Measurements from ENCODE around the gene SGCD.

Gene SGCD

GRCh38 chr5:156534906-156535485 is 208.0 kb downstream of the SGCD start:
- no peak for TF ChIP-seq ZEB2 (tag by site-specific recombination; IDR thresholded peaks at IDR 0.05)
- no peak for TF ChIP-seq ZNF121 (tag by site-specific recombination; IDR thresholded peaks at IDR 0.05)
- no peak for TF ChIP-seq PRDM6 (tag by site-specific recombination; IDR thresholded peaks at IDR 0.05)
- no peak for TF ChIP-seq ZNF747 (tag by site-specific recombination; IDR thresholded peaks at IDR 0.05)
- no peak for TF ChIP-seq OVOL3 (tag by site-specific recombination; IDR thresholded peaks at IDR 0.05)
- TF ChIP-seq ZBTB26 (tag by site-specific recombination; optimal IDR thresholded peaks at IDR 0.05), result no peak
- no peak for TF ChIP-seq ZFHX2 (tag by site-specific recombination; conservative IDR thresholded peaks at IDR 0.05)
- TF ChIP-seq ZNF280D (tag by site-specific recombination; IDR thresholded peaks at IDR 0.05), result no peak
- TF ChIP-seq ZNF704 (tag by site-specific recombination; IDR thresholded peaks at IDR 0.05), result no peak
- no peak for TF ChIP-seq GLIS2 (tag by site-specific recombination; IDR thresholded peaks at IDR 0.05)
- TF ChIP-seq TCF7L2 (IDR thresholded peaks at IDR 0.05; ENCODE audit: borderline replicate concordance, low read depth, low read length), result no peak
- no peak for TF ChIP-seq ZSCAN30 (tag by site-specific recombination; IDR thresholded peaks at IDR 0.05)
- TF ChIP-seq ZNF426 (tag by site-specific recombination; IDR thresholded peaks at IDR 0.05), result no peak
- TF ChIP-seq KLF9 (tag by site-specific recombination; IDR thresholded peaks at IDR 0.05; ENCODE audit: low read depth), result no peak
- no peak for TF ChIP-seq ZNF629 (tag by site-specific recombination; IDR thresholded peaks at IDR 0.05)
- no peak for TF ChIP-seq MEIS1 (CRISPR knock-in tag; IDR thresholded peaks at IDR 0.05; ENCODE audit: borderline replicate concordance)
- no peak for TF ChIP-seq ZNF138 (tag by site-specific recombination; IDR thresholded peaks at IDR 0.05; ENCODE audit: borderline replicate concordance)
- TF ChIP-seq ZNF292 (tag by site-specific recombination; IDR thresholded peaks at IDR 0.05; ENCODE audit: borderline replicate concordance, low read depth), result no peak
- no peak for TF ChIP-seq BCL6B (tag by site-specific recombination; IDR thresholded peaks at IDR 0.05)
- TF ChIP-seq MZF1 (tag by site-specific recombination; IDR thresholded peaks at IDR 0.05; ENCODE audit: borderline replicate concordance), result no peak
- POLR2A ChIA-PET, result no interaction called here
- Histone ChIP-seq H3K4me1 (ENCODE audit: control insufficient read depth, insufficient read depth, low read length) (no peaks in the 10 kb centered on the region), H3K9me3 (ENCODE audit: control insufficient read depth, insufficient read depth, low read depth, low read length) (no peaks in the 10 kb centered on the region), H3K36me3 (ENCODE audit: control insufficient read depth in 2 of 2, insufficient read depth in 1 of 2, low read length in 2 of 2) (no peaks in the 10 kb centered on the region), H3K27ac (ENCODE audit: extremely low read depth, low read depth, low read length) (no peak overlapping the region), H3K4me3 (ENCODE audit: low read depth, low read length) (no peak overlapping the region)
- CTCF ChIA-PET, result interaction anchor here (0.6 kb wide), 1 partner anchor 168 kb away, joined by 4 read pairs; no protein-coding TSS in a partner anchor

Data from HEK293 (cell line).